Activated CD4-positive, alpha-beta memory T cell treated with anti-CD3 and anti-CD28 coated beads for 36 hours (primary cell): Measurements from ENCODE around the gene MYO5C. TPM values are rescaled to one million over a fixed set of nuclear protein-coding genes. Genes with fewer than 3 reads are reported as not detected.

Source experiments
- CTCF ChIA-PET: fragments of 350-600 bp; sonication (Branson Sonifier 250); formaldehyde crosslinking; loops from one replicate; lab custom pipeline; 2021; ENCODE audit warnings: antibody characterized with exemption, inconsistent platforms; lab: Charles Lee
- POLR2A ChIA-PET: fragments of 350-600 bp; sonication (Branson Sonifier 250); formaldehyde crosslinking; loops from one replicate; lab custom pipeline; 2021; ENCODE audit warnings: antibody characterized with exemption; lab: Charles Lee
- DNase-seq: peaks from one replicate; pipeline ENCODE4 v3.0.0-alpha.2; 2020
- H3K27ac Mint-ChIP-seq: one replicate; pipeline ENCODE4 v1.8.0; 2021; ENCODE audit warnings: mixed read lengths
- H3K27me3 Mint-ChIP-seq: one replicate; pipeline ENCODE4 v1.8.0; 2021; ENCODE audit warnings: mixed read lengths
- H3K36me3 Mint-ChIP-seq: one replicate; pipeline ENCODE4 v1.8.0; 2021; ENCODE audit warnings: mixed read lengths
- H3K4me1 Mint-ChIP-seq: one replicate; pipeline ENCODE4 v1.8.0; 2021; ENCODE audit warnings: low read depth, mixed read lengths
- H3K4me3 Mint-ChIP-seq: one replicate; pipeline ENCODE4 v1.8.0; 2021; ENCODE audit warnings: mild to moderate bottlenecking, mixed read lengths
- H3K9me3 Mint-ChIP-seq: one replicate; pipeline ENCODE4 v1.8.0; 2021; ENCODE audit warnings: mixed read lengths
- intact Hi-C: fragments of 100-400 bp; cut with micrococcal nuclease; formaldehyde crosslinking; loops from one replicate; pipeline ENCODE4 v1.15.1; 2023
- microRNA-seq: library from miRNA; unstranded; fragments of <30 nt; microRNA quantifications from one replicate; pipeline ENCODE4 v1.2.0, GENCODE V29; 2022; ENCODE audit warnings: borderline number of aligned reads, borderline microRNAs expressed, borderline replicate concordance
- total RNA-seq, 2 experiments: library from RNA; stranded (reverse); gene quantifications; one replicate each; pipeline ENCODE4 v1.2.3, GENCODE V29; 2021

The MYO5C gene
- total RNA-seq, 2 experiments from 2014 or later = 0.27 to 0.50 TPM

GRCh38 chr15:52148403-52148802 is 147.2 kb downstream of the MYO5C start:
- no peak overlapping the region for H3K4me3 Mint-ChIP-seq
- intact Hi-C loops = no loop called here
- no peaks in the 10 kb centered on the region for H3K4me1 Mint-ChIP-seq
- no peak for DNase-seq
- H3K27ac Mint-ChIP-seq = no peak overlapping the region
- H3K9me3 Mint-ChIP-seq = no peaks in the 10 kb centered on the region
- peaks cover 38% of the 10 kb centered on the region for H3K36me3 Mint-ChIP-seq
- CTCF ChIA-PET = no interaction called here
- H3K27me3 Mint-ChIP-seq = no peaks in the 10 kb centered on the region
- POLR2A ChIA-PET = no interaction called here

- Mint-ChIP-seq H3K9me3 (no peaks in the 10 kb centered on the region), H3K27me3 (no peaks in the 10 kb centered on the region), H3K36me3 (peaks cover 36% of the 10 kb centered on the region), H3K27ac (no peak overlapping the region), H3K4me3 (no peak overlapping the region), H3K4me1 (no peaks in the 10 kb centered on the region)
- intact Hi-C loops = no loop called here
- ChIA-PET POLR2A (no interaction called here), CTCF (interaction anchor here (0.7 kb wide), 2 partner anchors 26 to 203 kb away, joined by 3 to 4 read pairs; no protein-coding TSS in a partner anchor)
- DNase-seq = no peak
Measured at GRCh38 chr15:52146776-52147175, 148.8 kb downstream of the MYO5C start.

GRCh38 chr15:52146261-52146660 is 149.3 kb downstream of the MYO5C start:
- no peak for DNase-seq
- Mint-ChIP-seq H3K27ac (no peak overlapping the region), H3K4me3 (no peak overlapping the region), H3K36me3 (peaks cover 36% of the 10 kb centered on the region), H3K27me3 (no peaks in the 10 kb centered on the region), H3K4me1 (no peaks in the 10 kb centered on the region), H3K9me3 (no peaks in the 10 kb centered on the region)
- CTCF ChIA-PET = interaction anchor here (0.7 kb wide), 2 partner anchors 27 to 203 kb away, joined by 3 to 4 read pairs; no protein-coding TSS in a partner anchor
- intact Hi-C loops = no loop called here
- POLR2A ChIA-PET = no interaction called here

- Mint-ChIP-seq H3K9me3 (no peaks in the 10 kb centered on the region), H3K27ac (no peak overlapping the region), H3K27me3 (no peaks in the 10 kb centered on the region), H3K36me3 (peaks cover 35% of the 10 kb centered on the region), H3K4me3 (no peak overlapping the region), H3K4me1 (no peaks in the 10 kb centered on the region)
- no peak for DNase-seq
- ChIA-PET POLR2A (no interaction called here), CTCF (interaction anchor here (0.9 kb wide), 1 partner anchor 10 kb away, joined by 3 read pairs; no protein-coding TSS in a partner anchor)
- intact Hi-C loops = no loop called here
Measured at GRCh38 chr15:52144656-52145178, 150.9 kb downstream of the MYO5C start.

DNA sequence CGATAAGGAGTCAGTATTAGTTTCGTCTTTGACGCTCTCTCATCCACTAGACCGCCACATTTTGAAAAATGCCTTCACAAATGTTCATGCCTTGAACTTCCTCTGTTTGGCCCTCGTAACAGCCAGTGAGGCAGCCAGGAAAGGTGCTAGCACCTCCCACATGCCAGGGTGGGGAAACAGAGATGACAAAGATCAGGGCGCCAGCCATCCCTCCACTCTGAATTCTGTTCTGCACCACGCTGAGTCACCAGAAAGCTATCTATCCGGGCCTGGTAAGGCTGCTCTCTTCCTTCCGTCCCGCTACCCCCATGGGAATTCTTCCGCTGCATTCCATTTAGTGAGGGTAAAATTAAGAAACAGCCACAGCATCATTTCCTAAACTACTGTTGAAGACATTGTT is 151.7 kb downstream of the MYO5C start:
- ChIA-PET POLR2A (no interaction called here), CTCF (interaction anchor here (0.9 to 1.5 kb wide), 2 partner anchors 9 to 65 kb away, joined by 3 to 6 read pairs; no protein-coding TSS in a partner anchor)
- intact Hi-C loops = no loop called here
- H3K9me3 Mint-ChIP-seq = no peaks in the 10 kb centered on the region
- no peaks in the 10 kb centered on the region for H3K4me1 Mint-ChIP-seq
- H3K4me3 Mint-ChIP-seq = no peak overlapping the region
- H3K36me3 Mint-ChIP-seq = peaks cover 32% of the 10 kb centered on the region
- no peak overlapping the region for H3K27ac Mint-ChIP-seq
- no peak for DNase-seq
- no peaks in the 10 kb centered on the region for H3K27me3 Mint-ChIP-seq

Small RNA genes lying within 50 kb of the gene (microRNA-seq; reads per million reads assigned to microRNA genes)
- gene MIR1266 = not detected

Other genes starting within 250 kb of the MYO5C start
- not detected for gene BCL2L10, start 183.0 kb downstream of the MYO5C start, total RNA-seq
- gene GNB5, start 104.4 kb downstream of the MYO5C start, total RNA-seq = 10 to 100 TPM; 24.0 to 25.1 TPM
- 10 to 100 TPM; 32.4 to 37.8 TPM for gene MYO5A, start 233.1 kb upstream of the MYO5C start, total RNA-seq